Measurements from ENCODE around the gene SLC35G1. TPM values are rescaled to one million over a fixed set of nuclear protein-coding genes. Genes with fewer than 3 reads are reported as not detected.
A peak's percentile ranks its signal among the peaks of the same experiment; 100 is the strongest.

The SLC35G1 gene
- total RNA-seq, 1 experiment from 2014 or later, result 4.1 TPM

GRCh38 chr10:93879273-93879672, 14.5 kb upstream of the SLC35G1 start:
- Histone ChIP-seq H3K79me2 (ENCODE audit: low read depth) (no peaks in the 10 kb centered on the region), H4K20me1 (ENCODE audit: insufficient read depth) (no peaks in the 10 kb centered on the region), H3K27me3 (ENCODE audit: insufficient read depth, low read depth) (no peaks in the 10 kb centered on the region), H3K4me2 (no peak overlapping the region), H3K27ac (no peak overlapping the region), H3K4me1 (replicated peaks; ENCODE audit: insufficient read depth) (no peaks in the 10 kb centered on the region), H3K36me3 (ENCODE audit: low read depth) (no peaks in the 10 kb centered on the region), H3F3A (ENCODE audit: insufficient read depth, low read depth) (no peaks in the 10 kb centered on the region), H2AFZ (no peak overlapping the region), H3K9me2 (ENCODE audit: insufficient read depth) (no peaks in the 10 kb centered on the region), H3K4me3 (no peak overlapping the region), H3K9me3 (ENCODE audit: insufficient read depth, low read depth) (no peaks in the 10 kb centered on the region)
- intact Hi-C loops (cut with micrococcal nuclease; ENCODE audit: unreplicated experiment), result no loop called here
- no peak for TF ChIP-seq EZH2 (IDR thresholded peaks at IDR 0.05; ENCODE audit: low read depth)
- TF ChIP-seq CTCF (conservative IDR thresholded peaks at IDR 0.05), result no peak
- DNase-seq, result no peak
- ChIA-PET CTCF (no interaction called here), POLR2A (ENCODE audit: unreplicated experiment) (no interaction called here)
- BruUV-seq (replicated peaks), result no TSS peak

GRCh38 chr10:93894516-93895378, 969 bp downstream of the SLC35G1 start:
- Histone ChIP-seq H4K20me1 (ENCODE audit: insufficient read depth) (no peaks in the 10 kb centered on the region), H3F3A (ENCODE audit: insufficient read depth, low read depth) (no peaks in the 10 kb centered on the region), H3K4me2 (peak overlapping the region; percentile 87), H3K36me3 (ENCODE audit: low read depth) (no peaks in the 10 kb centered on the region), H3K27ac (no peak overlapping the region), H3K79me2 (ENCODE audit: low read depth) (no peaks in the 10 kb centered on the region), H3K9me2 (ENCODE audit: insufficient read depth) (no peaks in the 10 kb centered on the region), H3K4me1 (replicated peaks; ENCODE audit: insufficient read depth) (peaks cover 5% of the 10 kb centered on the region; the same call in 1 of the 2 replicates), H2AFZ (peak overlapping the region; percentile 99), H3K27me3 (ENCODE audit: insufficient read depth, low read depth) (no peaks in the 10 kb centered on the region), H3K9me3 (ENCODE audit: insufficient read depth, low read depth) (no peaks in the 10 kb centered on the region), H3K4me3 (peak overlapping the region; percentile 78)
- TF ChIP-seq CTCF (conservative IDR thresholded peaks at IDR 0.05) (no peak), EZH2 (IDR thresholded peaks at IDR 0.05; ENCODE audit: low read depth) (no peak)
- intact Hi-C loops (cut with micrococcal nuclease; ENCODE audit: unreplicated experiment), result no loop called here
- ChIA-PET CTCF (interaction anchor here (0.6 kb wide), 1 partner anchor 448 kb away, joined by 4 read pairs; no protein-coding TSS in a partner anchor), POLR2A (ENCODE audit: unreplicated experiment) (interaction anchor here (0.6 kb wide), 1 partner anchor 629 kb away, joined by 3 read pairs; no protein-coding TSS in a partner anchor)
- no peak for DNase-seq
- BruUV-seq (replicated peaks), result TSS peak; percentile 38

- no TSS peak for BruUV-seq (replicated peaks)
- TF ChIP-seq CTCF (conservative IDR thresholded peaks at IDR 0.05) (no peak), EZH2 (IDR thresholded peaks at IDR 0.05; ENCODE audit: low read depth) (no peak)
- Histone ChIP-seq H3K27ac (no peak overlapping the region), H3K36me3 (ENCODE audit: low read depth) (no peaks in the 10 kb centered on the region), H3K4me1 (replicated peaks; ENCODE audit: insufficient read depth) (peaks cover 5% of the 10 kb centered on the region; the same call in 1 of the 2 replicates), H3K4me3 (no peak overlapping the region), H3K79me2 (ENCODE audit: low read depth) (no peaks in the 10 kb centered on the region), H2AFZ (no peak overlapping the region), H4K20me1 (ENCODE audit: insufficient read depth) (no peaks in the 10 kb centered on the region), H3K4me2 (no peak overlapping the region), H3K27me3 (ENCODE audit: insufficient read depth, low read depth) (no peaks in the 10 kb centered on the region), H3K9me2 (ENCODE audit: insufficient read depth) (no peaks in the 10 kb centered on the region), H3F3A (ENCODE audit: insufficient read depth, low read depth) (no peaks in the 10 kb centered on the region), H3K9me3 (ENCODE audit: insufficient read depth, low read depth) (no peaks in the 10 kb centered on the region)
- ChIA-PET POLR2A (ENCODE audit: unreplicated experiment) (no interaction called here), CTCF (no interaction called here)
- intact Hi-C loops (cut with micrococcal nuclease; ENCODE audit: unreplicated experiment), result no loop called here
- no peak for DNase-seq
These were observed 3.4 kb downstream of the SLC35G1 start for GRCh38 chr10:93897070-93897780.
